IPS-11a (cell line): ENCODE data around the gene BPI.
"Not testable (repeated sequence)": the region's sequence is repeated elsewhere in the genome, so short reads cannot be mapped to it uniquely, and the experiment has no call there.

Experiments used
- H3K4me3 ChIP-seq: one replicate; pipeline ENCODE4 v1.5.1; 2013; ENCODE audit warnings: low read depth, low read length, control low read depth

Gene BPI

DNA sequence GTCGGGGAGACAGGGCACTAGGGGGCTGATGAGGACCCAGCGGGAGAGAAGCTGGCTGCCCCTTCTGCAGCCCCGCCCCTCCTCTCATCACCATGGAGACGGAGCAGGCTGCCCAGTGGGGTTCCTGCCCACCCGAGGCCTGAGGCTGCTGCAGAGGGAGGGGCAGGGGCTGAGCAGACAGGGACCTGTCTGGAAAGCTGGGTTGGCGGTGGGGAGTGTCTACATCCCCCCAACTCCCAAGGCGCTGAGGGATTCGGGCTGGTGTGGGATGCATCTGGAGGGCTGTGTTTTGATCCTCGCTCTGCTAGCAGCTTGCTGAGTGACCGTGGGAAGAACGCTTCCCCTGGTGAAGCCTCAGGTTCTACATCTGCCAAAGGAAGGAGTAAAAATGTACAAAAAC, 1.2 kb upstream of the BPI start:
- H3K4me3 ChIP-seq, result no peak overlapping the region

DNA sequence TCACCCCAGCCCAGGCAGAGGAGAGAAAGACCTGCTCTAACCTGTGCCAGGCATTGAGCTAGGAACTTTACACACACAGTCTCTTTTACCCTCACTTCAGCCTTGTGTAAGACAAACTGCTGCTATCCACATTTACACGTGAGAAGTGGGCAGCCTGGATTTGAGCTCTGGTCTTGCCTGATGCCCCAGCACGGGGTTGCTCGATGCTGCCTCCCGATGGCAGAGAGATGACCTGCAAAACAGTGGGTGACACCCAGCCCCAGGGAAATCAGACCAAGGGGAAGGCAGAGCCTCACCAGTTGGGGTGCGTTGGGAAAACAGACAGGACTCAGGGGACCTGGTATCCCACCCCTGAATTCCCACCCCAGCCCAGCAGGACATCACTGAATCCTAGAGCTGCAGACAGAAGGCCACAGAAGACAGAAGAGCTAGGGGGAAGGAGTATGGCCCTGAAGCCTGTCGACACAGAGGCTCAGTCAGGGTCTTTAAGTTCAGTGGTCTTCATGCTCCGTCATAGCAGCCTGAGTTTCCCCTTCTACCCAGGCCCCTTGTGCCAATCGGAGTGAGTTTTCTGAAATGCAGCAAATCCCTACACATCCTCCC, 990 bp downstream of the BPI start:
- no peak overlapping the region for H3K4me3 ChIP-seq

DNA sequence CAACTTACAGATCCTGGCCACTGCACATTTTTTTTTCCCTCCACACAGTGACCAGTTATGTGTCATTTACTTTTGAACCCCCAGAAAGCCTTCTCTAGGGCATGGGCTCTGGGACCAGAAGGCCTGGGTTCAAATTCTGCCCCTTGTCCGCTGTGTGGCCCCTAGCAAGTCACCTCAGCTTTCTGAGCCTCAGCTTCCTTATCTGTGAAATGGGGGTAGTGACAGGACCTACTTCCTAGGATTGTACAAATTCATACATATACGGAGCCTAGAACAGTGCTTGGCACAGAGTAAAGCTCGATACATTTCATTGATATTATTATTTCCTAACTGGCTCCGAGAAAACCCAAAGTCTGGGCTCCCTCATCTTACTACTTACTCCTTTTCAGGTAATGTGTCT, 1.6 kb downstream of the BPI start:
- H3K4me3 ChIP-seq, result no peak overlapping the region

DNA sequence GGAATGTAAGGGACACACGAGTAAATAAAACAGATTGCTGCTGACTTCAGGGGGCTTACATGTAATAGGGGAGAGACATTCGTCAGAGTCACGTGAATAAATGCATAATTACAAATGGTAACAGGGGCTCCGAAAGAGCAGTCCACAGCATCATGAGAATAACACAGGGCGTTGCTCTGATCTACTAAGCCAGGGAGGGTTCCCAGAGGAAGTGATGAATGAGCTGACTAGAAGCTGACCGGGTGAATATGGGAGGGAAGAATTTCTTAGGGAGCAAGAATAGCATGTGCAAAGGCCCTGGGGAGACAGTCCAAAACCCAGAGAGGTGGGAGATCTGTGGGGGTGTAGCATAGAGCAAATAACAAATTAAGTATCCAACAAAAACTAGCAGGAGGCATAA, 2.4 kb downstream of the BPI start:
- no peak overlapping the region for H3K4me3 ChIP-seq

DNA sequence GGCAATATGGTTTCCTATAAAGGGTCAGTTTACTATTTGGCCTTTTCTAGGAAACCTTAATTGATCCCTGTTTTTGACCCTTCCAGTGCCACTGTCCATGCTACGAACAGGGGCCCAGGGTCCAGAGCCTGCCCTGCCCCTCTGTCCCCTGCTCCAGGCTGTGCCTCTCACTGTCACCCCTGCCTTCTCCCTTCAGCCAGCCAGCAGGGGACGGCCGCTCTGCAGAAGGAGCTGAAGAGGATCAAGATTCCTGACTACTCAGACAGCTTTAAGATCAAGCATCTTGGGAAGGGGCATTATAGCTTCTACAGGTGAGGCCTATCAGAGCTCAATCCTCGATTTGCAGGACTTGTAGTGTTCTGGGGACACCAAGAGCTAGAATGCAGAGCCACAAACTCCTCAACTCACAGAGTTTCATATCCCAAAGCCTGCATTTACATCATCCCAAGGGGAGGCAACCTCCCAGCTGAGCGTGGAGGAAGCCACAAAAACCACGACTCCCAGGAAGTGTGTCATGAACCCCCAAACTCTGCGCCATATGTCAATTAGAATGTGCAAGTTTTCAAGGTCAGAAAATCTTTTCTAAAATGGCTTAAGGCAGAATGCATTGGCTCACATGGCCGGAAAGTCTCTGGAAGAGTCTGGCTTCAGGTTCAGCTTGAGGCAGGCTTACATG, 3.6 kb downstream of the BPI start:
- H3K4me3 ChIP-seq, result no peak overlapping the region

DNA sequence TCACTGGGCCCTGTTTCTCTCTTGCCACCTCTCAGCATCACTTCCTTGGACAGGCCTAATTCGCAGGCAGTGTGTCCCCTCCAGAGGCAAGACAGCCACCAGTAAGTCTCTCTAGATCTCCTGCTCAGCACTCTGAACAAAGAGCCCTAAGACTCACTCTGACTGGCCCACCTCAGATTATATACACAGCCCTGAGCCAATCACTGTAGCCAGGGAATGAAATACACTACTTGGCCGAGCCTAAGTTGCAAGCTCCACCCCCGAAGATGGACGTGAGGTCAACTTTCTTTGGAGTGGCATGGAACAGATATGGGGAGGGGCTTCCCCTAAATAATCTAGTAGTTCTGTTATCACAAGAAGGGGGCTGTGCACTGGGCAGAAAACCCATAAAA, 4.1 kb downstream of the BPI start:
- H3K4me3 ChIP-seq, result no peak overlapping the region

DNA sequence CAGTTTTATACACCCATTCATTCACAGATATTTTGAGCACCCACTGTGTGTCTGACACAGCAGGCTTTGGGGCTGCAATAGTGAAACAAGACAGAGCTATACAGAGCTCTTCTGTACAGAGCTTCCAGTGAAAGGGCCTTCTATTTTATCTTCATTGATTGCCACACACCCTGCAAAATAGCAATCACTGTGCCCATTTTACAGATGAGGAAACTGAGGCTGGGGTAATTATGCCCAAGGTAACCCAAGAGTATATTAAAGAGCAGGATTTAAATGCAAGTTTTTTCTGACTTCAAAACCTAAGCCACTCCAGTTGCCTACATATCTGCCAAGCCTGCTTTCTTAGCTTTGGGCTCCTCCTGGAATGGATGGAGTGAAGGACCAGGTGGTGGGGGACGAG, 4.5 kb downstream of the BPI start:
- no peak overlapping the region for H3K4me3 ChIP-seq

DNA sequence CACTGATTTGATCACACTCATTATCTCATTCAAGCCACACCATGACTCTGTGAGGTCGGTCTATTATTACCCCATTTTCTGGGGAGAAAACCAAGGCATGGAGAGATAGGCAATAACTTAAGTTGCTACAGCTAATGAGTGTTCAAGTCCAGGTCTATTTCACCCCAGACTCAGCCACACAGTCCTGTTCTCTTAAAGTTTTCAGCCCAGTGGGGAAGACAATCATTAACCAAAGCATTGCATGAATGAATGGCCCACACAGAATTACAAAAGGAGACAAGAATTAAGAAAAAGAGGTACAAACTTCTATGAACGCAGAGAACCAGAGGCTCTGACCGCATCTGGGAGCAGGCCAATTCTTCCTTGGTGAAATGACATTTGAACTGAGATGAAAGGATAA, 7.1 kb downstream of the BPI start:
- no peak overlapping the region for H3K4me3 ChIP-seq

DNA sequence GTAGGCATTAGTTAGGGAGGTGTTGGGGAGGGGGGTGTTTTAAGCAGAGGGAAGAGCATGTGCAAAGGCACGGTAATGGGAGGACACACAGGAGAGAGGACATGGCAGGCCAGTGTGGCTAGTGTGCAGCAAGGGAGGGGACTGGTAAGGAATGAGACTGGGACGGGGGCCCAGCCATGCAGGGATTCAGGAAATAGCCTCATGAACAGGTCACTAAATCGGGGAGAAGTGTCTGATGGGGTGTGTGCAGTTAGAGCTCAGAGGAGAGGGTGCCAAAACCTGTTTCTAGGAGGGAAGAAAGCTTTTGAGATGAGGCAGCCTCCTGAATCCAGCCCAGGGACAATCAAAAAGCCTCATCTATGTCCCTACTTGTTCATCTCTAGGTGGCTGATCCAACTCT, 7.5 kb downstream of the BPI start:
- no peak overlapping the region for H3K4me3 ChIP-seq

DNA sequence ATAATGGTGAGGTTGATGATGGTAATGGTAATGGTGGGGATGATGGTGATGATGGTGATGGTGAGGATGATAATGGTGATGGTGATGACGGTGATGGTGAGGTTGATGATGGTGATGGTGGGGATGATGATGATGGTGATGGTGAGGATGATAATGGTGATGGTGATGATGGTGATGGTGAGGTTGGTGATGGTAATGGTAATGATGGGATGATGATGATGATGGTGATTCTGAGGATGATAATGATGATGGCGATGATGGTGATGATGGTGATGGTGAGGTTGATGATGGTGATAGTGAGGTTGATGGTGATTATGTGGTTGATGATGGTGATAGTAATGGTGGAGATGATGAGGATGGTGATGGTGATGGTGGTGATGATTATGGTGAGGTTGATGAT, 9.7 kb downstream of the BPI start:
- no peak overlapping the region for H3K4me3 ChIP-seq

DNA sequence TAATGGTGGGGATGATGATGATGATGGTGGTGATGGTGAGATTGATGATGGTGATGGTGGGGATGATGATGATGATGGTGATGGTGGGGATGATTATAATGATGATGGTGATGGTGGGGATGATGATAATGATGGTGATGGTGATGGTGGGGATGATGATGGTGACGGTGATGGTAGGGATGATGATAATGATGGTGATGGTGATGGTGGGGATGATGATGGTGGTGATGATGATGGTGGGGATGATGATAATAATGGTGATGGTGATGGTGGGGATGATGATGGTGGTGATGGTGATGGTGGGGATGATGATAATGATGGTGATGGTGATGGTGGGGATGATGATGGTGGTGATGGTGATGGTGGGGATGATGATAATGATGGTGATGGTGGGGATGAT, 10.4 kb downstream of the BPI start:
- H3K4me3 ChIP-seq, result not testable (repeated sequence)

DNA sequence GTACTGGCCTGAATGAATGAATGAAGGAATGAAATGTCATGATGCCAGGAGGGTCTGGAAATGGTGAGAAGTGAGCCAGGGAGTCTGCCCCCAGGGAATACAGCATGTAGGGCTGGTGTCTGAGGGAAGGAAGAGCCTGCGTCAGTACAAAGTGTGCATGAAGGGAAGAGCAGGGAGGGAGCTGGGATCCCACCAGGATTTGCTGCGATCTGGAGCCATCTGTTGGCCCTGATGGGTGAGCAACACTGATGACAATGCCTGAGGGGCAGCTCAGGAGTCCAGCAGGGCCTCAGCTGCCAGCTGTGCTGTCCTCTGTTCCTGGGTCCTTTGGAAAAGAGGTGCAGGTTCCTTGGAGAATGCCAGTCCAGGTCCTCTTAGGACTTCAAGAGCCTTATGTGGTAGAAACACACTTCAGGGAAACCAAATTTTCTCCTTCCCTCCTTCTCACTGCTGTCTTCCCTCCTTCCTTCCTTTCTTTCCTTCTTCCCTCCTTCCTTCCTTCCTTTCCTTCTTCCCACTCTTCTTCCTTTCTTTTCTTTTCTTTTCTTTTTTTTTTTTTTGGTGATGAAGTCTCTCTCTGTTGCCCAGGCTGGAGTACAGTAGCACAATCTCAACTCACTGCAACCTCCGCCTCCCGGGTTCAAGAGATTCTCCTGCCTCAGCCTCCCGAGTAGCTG, 11.5 kb downstream of the BPI start:
- no peak overlapping the region for H3K4me3 ChIP-seq

DNA sequence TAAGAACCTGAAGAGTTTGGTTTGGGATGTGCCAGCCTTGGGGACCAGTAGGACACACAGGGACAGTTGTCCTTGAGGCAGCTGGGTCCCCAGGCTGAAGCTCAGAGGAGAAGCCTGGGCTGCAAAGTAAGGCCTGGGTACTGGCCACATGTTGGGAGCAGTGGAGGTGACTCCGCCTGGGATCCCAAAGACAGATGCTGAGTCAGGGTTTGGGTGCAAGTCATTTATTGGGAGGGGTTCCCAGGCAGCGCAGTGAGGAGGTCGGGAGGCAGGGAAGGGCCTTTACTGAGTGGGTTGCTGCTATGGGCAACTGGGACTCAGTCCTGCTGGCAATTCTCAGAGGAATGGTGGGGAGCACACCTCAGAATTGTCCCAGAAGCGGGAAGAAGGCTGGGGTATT, 12.4 kb downstream of the BPI start:
- H3K4me3 ChIP-seq, result no peak overlapping the region

DNA sequence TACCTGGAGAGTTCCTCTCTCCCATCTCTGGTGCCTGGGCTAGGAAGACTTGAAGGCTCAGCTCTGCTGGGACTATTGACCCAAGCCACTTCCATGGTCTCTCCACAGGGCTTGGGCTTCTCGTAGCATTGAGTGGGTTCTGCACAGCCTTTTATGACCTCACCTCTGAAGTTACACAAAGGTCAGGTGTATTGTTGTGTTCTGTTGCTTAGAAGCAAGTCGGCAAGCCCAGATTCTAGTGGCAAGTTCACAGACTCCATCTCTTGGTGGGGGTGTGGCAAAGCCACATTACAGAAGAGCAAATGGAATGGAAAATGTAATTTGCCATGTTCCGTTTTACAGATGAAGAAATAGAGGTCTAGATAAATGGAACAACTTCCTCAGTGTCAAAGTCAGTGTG, 13.5 kb downstream of the BPI start:
- no peak overlapping the region for H3K4me3 ChIP-seq

DNA sequence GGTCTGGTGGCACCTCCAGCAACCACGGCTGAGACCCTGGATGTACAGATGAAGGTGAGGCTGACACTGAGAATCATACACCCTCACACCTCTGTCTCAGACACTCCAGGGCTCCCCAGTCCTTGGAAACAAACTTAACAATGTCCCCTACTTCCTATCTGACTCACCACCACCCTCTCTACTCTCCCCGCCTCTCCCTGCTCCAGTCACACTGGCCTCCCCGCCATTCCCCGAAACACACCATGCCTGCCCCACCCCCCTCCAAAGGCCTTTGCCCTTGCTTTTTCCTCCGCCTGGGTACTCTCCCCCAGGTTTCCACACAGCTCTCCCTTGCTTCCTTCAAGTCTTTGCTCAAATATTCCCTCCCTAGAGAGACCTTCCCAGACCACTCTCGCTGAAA, 16.3 kb downstream of the BPI start:
- H3K4me3 ChIP-seq, result no peak overlapping the region

DNA sequence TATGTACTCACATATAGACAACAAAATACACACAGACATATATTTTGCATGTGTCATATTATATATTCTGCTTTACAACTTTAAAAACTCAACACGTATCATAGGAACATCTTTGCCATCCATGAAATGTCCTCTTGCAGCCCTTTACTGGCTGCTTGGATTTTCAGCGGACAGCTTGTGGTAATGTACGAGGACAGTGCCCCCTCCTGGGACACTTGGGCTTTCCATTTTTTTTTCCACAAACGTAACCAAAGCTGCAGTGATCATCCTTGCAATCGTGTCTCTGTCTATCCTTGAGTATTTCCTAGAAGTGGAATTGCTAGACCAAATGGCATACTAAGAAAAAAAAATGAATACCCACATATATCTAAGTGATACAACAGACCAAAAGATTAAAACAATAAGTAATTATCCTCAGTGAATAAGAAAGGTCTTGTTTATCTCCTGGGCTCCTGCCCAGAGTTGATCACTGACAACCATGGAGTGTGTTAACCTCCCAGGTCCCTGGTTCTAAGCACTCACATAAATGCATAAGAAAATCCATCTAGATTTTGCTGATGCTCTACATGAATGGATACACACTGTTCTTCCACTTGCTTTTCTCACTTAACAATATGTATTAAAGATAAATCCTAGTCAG, 18.1 kb downstream of the BPI start:
- H3K4me3 ChIP-seq, result no peak overlapping the region

DNA sequence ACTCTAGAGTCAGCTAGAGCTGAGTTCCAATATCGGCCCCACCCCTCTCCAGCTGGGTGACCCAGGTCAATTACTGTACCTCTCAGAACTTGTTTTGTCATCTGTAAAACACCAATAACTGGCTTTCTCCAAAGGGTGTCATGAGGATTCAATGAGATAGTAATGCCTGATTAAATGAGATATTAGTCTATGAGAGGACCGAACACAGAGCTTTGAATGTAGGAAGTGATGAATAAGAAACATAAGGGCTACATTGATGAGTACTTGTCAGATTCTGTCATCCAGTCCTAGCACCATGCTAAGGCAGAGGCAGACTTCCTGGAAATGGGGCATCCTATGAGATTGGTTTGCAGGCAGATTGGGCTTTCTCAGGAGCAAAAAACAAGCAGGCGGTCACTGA, 20.2 kb downstream of the BPI start:
- H3K4me3 ChIP-seq, result no peak overlapping the region

DNA sequence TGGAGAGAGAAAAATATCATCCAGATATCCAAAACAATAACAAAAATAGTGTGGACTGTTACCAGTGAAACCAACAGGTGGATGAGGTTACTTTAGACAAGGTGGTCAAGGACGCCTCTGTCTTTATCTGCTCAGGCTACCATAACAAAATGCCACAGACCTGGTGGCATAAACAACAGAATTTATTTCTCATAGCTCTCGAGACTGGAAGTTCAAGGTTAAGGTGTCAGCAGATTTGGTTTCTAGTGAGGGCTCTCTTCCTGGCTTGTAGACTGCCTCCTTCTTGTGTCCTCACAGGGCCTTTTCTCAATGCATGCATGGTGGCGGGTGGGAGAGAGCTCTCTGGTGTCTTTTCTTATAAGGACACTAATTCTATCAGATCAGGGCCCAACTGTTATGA, 21.2 kb downstream of the BPI start:
- no peak overlapping the region for H3K4me3 ChIP-seq

DNA sequence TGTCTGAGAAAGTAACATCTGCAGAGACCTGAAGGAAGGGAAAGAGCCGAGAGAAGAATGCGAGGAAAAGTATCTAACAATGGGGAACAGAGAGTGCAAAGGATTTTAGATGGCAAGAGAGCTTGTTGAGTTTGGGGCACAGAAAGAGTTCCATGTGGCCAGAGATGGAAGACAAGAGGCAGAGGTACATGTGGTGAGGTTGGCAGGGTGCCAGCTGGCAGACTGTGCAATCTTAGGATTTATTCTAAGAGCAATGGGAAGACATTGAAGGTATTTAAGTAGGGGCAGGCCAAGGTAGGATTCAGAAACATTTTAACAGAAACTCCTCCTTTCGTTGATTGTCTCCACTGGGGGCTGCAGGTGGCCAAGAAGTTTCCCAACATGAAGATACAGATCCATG, 21.9 kb downstream of the BPI start:
- H3K4me3 ChIP-seq, result no peak overlapping the region

DNA sequence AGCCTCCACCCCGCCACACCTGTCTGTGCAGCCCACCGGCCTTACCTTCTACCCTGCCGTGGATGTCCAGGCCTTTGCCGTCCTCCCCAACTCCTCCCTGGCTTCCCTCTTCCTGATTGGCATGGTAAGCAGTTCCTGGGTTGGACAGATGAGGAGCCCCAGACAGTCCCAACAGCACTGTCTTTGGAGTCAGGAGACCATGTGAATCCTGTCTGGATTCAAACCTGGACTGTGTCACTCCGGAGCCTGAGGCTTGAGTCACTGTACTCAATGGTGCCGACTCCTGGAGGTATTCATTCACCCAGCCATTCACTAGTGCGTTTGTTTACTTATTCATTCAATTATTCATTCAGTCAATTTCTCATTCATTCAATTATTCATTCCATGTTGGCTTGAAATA, 22.4 kb downstream of the BPI start:
- H3K4me3 ChIP-seq, result no peak overlapping the region

DNA sequence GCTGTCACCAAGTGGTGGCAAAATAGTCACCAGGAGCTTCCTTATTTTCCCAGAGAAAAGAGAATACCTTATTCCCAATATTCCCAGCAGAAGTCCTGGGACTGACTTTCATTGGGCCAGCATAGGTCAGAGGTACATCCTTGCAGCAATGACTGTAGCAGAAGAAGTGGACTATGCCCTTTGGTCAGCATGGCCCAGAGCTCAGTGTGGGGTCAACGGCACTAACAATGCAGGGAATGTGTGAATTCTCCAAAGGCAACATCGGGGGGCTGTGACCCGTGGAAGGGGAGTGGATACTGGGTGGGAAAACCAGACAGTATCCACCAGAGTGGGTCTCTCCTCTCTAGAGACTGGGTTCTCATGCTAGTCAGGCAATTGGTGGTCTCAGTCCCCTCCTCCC, 26.7 kb downstream of the BPI start:
- H3K4me3 ChIP-seq, result no peak overlapping the region

DNA sequence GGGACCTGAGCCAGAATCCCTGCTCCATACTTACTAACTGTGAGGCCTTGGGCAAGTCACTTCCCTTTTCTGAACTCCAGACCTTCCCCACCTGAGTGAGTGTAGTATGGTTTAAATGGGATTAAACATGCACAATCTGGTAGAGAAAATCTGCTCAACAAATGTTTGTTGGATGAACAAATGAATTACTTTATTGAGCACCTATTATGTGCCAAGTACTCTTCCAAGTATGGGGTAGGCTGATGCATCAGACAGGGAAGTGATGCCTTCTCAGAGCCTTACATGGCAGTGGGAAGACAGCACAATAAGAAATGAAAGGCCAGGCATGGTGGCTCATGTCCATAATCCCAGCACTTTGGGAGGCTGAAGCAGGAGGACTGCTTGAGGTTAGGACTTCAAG, 27.3 kb downstream of the BPI start:
- no peak overlapping the region for H3K4me3 ChIP-seq
